HepG2 (cell line): ENCODE results near the gene LAMB3. TPM values are rescaled to one million over a fixed set of nuclear protein-coding genes. Genes with fewer than 3 reads are reported as not detected.

Experiments used
- ATAC-seq: fragments of 200-7000 bp; cut with Tn5 transposase; 3 replicates; pipeline ENCODE4 v1.9.1; 2020; ENCODE audit warnings: mild to moderate bottlenecking, moderate library complexity
- BruUV-seq: library from RNA; stranded (reverse); fragments of 400-500 nt; replicated peaks from 2 replicates; lab custom pipeline; 2021; lab: Mats Ljungman, UMichigan
- CTCF ChIA-PET: fragments of 300-600 bp; formaldehyde crosslinking; extraction: SDS; loops from one replicate; lab custom pipeline; 2021; ENCODE audit warnings: low total read pairs, inconsistent platforms, low intra/inter-chr PET ratio; lab: Yijun Ruan, JAX
- POLR2A ChIA-PET: fragments of 350-600 bp; sonication (Branson Sonifier 250); formaldehyde crosslinking; loops from one replicate; lab custom pipeline; 2020; ENCODE audit warnings: antibody characterized with exemption, inconsistent platforms; lab: Yijun Ruan, JAX
- DNase-seq: peaks from one replicate; pipeline ENCODE4 v3.0.0-alpha.2; 2015; ENCODE audit warnings: low spot score
- FAIRE-seq: peaks from 3 replicates; lab custom pipeline; 2011; peaks lifted over from hg19 to GRCh38; lab: Jason Lieb, UNC
- H2AFZ ChIP-seq: one replicate; pipeline ENCODE4 v1.6.1; 2011; ENCODE audit warnings: low read length, inconsistent platforms
- H3K27ac ChIP-seq: fragments of 300-600 bp; 3 replicates; pipeline ENCODE4 v1.8.0; 2011; ENCODE audit warnings: mixed run types, mild to moderate bottlenecking, mixed read lengths, low read length, inconsistent platforms; ENCODE audit not compliant: insufficient read depth; ENCODE audit errors: extremely low read length
- H3K27me3 ChIP-seq, 2 experiments: fragments of 200-600 bp in 1 of 2; 2 replicates in 1 of 2; 3 replicates in 1 of 2; pipeline versions ENCODE4 v1.6.0 to v1.8.0; 2011; ENCODE audit warnings: low read length in 2 of 2, mild to moderate bottlenecking in 2 of 2, moderate library complexity in 2 of 2, inconsistent platforms in 1 of 2; ENCODE audit not compliant: insufficient read depth in 2 of 2, control insufficient read depth in 1 of 2
- H3K36me3 ChIP-seq, 2 experiments: fragments of 200-600 bp in 1 of 2; replicated peaks in 1 of 2; 2 replicates in 1 of 2; 3 replicates in 1 of 2; pipeline versions ENCODE4 v1.5.1 to v1.8.0; 2011; ENCODE audit warnings: low read length in 2 of 2, inconsistent platforms in 1 of 2; ENCODE audit not compliant: insufficient read depth in 2 of 2, control insufficient read depth in 1 of 2
- H3K4me1 ChIP-seq: 2 replicates; pipeline ENCODE4 v1.5.1; 2012; ENCODE audit warnings: low read length, inconsistent platforms; ENCODE audit not compliant: insufficient read depth
- H3K4me2 ChIP-seq: 2 replicates; pipeline ENCODE4 v1.6.0; 2011; ENCODE audit warnings: low read depth, low read length, inconsistent platforms
- H3K4me3 ChIP-seq, 3 experiments: fragments of 200-600 bp in 1 of 3; sonication (generic), shearing (Covaris generic) in 1 of 3; replicated peaks in 1 of 3; 2 replicates each; pipeline ENCODE4 v1.5.1; 2011 to 2016; ENCODE audit warnings: low read length in 3 of 3, inconsistent platforms in 2 of 3, low read depth in 2 of 3, mild to moderate bottlenecking in 2 of 3, control low read depth in 1 of 3, mixed read lengths in 1 of 3; ENCODE audit not compliant: insufficient read depth in 1 of 3
- H3K79me2 ChIP-seq: one replicate; pipeline ENCODE4 v1.6.1; 2011; ENCODE audit warnings: low read length, inconsistent platforms; ENCODE audit not compliant: insufficient read depth
- H3K9ac ChIP-seq: 2 replicates; pipeline ENCODE4 v1.6.0; 2011; ENCODE audit warnings: mild to moderate bottlenecking, low read depth, low read length, inconsistent platforms; ENCODE audit not compliant: insufficient read depth
- H3K9me3 ChIP-seq: 2 replicates; pipeline ENCODE4 v1.5.1; 2012; ENCODE audit warnings: mild to moderate bottlenecking, low read length
- H4K20me1 ChIP-seq: 2 replicates; pipeline ENCODE4 v1.6.0; 2011; ENCODE audit warnings: inconsistent platforms, mild to moderate bottlenecking, low read length, moderate library complexity; ENCODE audit not compliant: insufficient read depth
- CENPT ChIP-seq: sonication (generic); formaldehyde crosslinking; IDR thresholded peaks from 2 replicates; pipeline ENCODE4 v1.8.0; 2022; ENCODE audit warnings: low read depth, mild to moderate bottlenecking, moderate library complexity, missing genetic modification reagents
- CSRNP1 ChIP-seq: sonication (generic); formaldehyde crosslinking; IDR thresholded peaks from 2 replicates; pipeline ENCODE4 v1.8.1; 2023; ENCODE audit warnings: mild to moderate bottlenecking, missing genetic modification reagents
- JUND ChIP-seq: sonication (generic); formaldehyde crosslinking; IDR thresholded peaks from 2 replicates; pipeline ENCODE4 v1.8.0; 2022; ENCODE audit warnings: mild to moderate bottlenecking, missing genetic modification reagents
- RARA ChIP-seq: IDR thresholded peaks from 2 replicates; pipeline ENCODE4 v1.6.1; 2016; ENCODE audit warnings: missing genetic modification reagents, missing compliant biosample characterization
- RCOR2 ChIP-seq: IDR thresholded peaks from 2 replicates; pipeline ENCODE4 v1.6.1; 2016; ENCODE audit warnings: missing biosample characterization, missing genetic modification reagents
- SKI ChIP-seq: fragments of 450-650 bp; IDR thresholded peaks from one replicate; pipeline ENCODE4 v1.6.1; 2018; ENCODE audit warnings: mild to moderate bottlenecking; ENCODE audit not compliant: partially characterized antibody
- SMARCE1 ChIP-seq: fragments of 450-650 bp; IDR thresholded peaks from 2 replicates; pipeline ENCODE4 v1.6.1; 2017; ENCODE audit warnings: borderline replicate concordance
- ZBTB14 ChIP-seq: sonication (generic); formaldehyde crosslinking; IDR thresholded peaks from 2 replicates; pipeline ENCODE4 v1.4.0; 2020; ENCODE audit warnings: missing genetic modification reagents
- ZNF138 ChIP-seq: sonication (generic); formaldehyde crosslinking; IDR thresholded peaks from 2 replicates; pipeline ENCODE4 v1.5.0; 2020; ENCODE audit warnings: mild to moderate bottlenecking, low read depth, missing genetic modification reagents
- ZNF30 ChIP-seq: sonication (generic); formaldehyde crosslinking; IDR thresholded peaks from 2 replicates; pipeline ENCODE4 v1.5.0; 2020; ENCODE audit warnings: mild to moderate bottlenecking, missing genetic modification reagents
- ZNF367 ChIP-seq: sonication (generic); formaldehyde crosslinking; IDR thresholded peaks from 2 replicates; pipeline ENCODE4 v1.4.0; 2020; ENCODE audit warnings: missing genetic modification reagents, borderline replicate concordance
- ZNF598 ChIP-seq: sonication (generic); formaldehyde crosslinking; IDR thresholded peaks from 2 replicates; pipeline ENCODE4 v1.5.1; 2020; ENCODE audit warnings: mild to moderate bottlenecking, missing genetic modification reagents, borderline replicate concordance
- WGBS: methylation state at CpG from one replicate; pipeline ENCODE4 v1.1.6; 2017; ENCODE audit warnings: low lambda C conversion rate; 5-methylcytosine and 5-hydroxymethylcytosine counted together
- in situ Hi-C: cut with HindIII; loops from 2 replicates; pipeline ENCODE4 v1.10.0; 2017; ENCODE audit warnings: low pct_unique_long_range_greater_than_20kb; ENCODE audit not compliant: extremely low pct_ligation_motif_present
- intact Hi-C: fragments of 100-400 bp; cut with micrococcal nuclease; formaldehyde crosslinking; loops from one replicate; pipeline ENCODE4 v1.10.0; 2022; ENCODE audit not compliant: unreplicated experiment
- polyA plus RNA-seq, 8 experiments: library from polyadenylated mRNA; depleted of rRNA in 3 of 8; stranded (reverse) in 7 of 8; unstranded in 1 of 8; fragments of >200 nt; fragmentation: Illumina TruSeq in 4 of 8; extraction: Trizol in 4 of 8; gene quantifications; 2 replicates each; pipeline versions ENCODE4 v1.2.1 to v1.2.3, GENCODE V29; 2011 to 2016; ENCODE audit warnings: low read depth in 4 of 8, missing spikeins in 1 of 8, mixed read lengths in 1 of 8; ENCODE audit not compliant: insufficient read depth in 1 of 8
- total RNA-seq, 5 experiments: library from RNA; depleted of rRNA; stranded (reverse); fragments of >200 nt; fragmentation: Illumina TruSeq; extraction: Trizol; gene quantifications; 2 replicates each; pipeline ENCODE4 v1.2.3, GENCODE V29; 2016; ENCODE audit warnings: low read depth in 1 of 5
- TF ChIP-seq, protein P1 (sequence below): sonication (generic); formaldehyde crosslinking; IDR thresholded peaks from 2 replicates; pipeline ENCODE4 v1.5.1; 2020; ENCODE audit warnings: mild to moderate bottlenecking, missing genetic modification reagents

Gene LAMB3
- total and polyA plus RNA-seq, 2 of the 13 experiments (the other 11 are each of a cell fraction or from before 2014, with no cell fraction given), result 0.18 to 0.24 TPM

GRCh38 chr1:209597499-209597898 is 54.7 kb downstream of the LAMB3 start:
- Histone ChIP-seq H3K36me3 (no peaks in the 10 kb centered on the region), H3K4me1 (no peaks in the 10 kb centered on the region), H3K4me2 (no peak overlapping the region), H3K27me3 (no peaks in the 10 kb centered on the region), H3K4me3 (no peak overlapping the region), H3K9me3 (no peaks in the 10 kb centered on the region), H2AFZ (no peak overlapping the region), H3K9ac (no peak overlapping the region), H4K20me1 (no peaks in the 10 kb centered on the region), H3K79me2 (no peaks in the 10 kb centered on the region), H3K27ac (no peak overlapping the region)
- no peak for ATAC-seq
- 0% methylated on average over 2 of the region's 2 CpGs for WGBS
- no peak for TF ChIP-seq SKI
- no peak for TF ChIP-seq SMARCE1
- TF ChIP-seq CENPT (CRISPR knock-in tag), result no peak
- TF ChIP-seq ZNF598 (CRISPR knock-in tag), result no peak
- no peak for TF ChIP-seq JUND (CRISPR knock-in tag)
- TF ChIP-seq RCOR2 (CRISPR knock-in tag), result no peak
- no peak for TF ChIP-seq ZBTB14 (CRISPR knock-in tag)
- no peak for TF ChIP-seq CSRNP1 (CRISPR knock-in tag)
- TF ChIP-seq ZNF30, result no peak
- TF ChIP-seq ZNF138, result no peak
- TF ChIP-seq, protein P1, sequence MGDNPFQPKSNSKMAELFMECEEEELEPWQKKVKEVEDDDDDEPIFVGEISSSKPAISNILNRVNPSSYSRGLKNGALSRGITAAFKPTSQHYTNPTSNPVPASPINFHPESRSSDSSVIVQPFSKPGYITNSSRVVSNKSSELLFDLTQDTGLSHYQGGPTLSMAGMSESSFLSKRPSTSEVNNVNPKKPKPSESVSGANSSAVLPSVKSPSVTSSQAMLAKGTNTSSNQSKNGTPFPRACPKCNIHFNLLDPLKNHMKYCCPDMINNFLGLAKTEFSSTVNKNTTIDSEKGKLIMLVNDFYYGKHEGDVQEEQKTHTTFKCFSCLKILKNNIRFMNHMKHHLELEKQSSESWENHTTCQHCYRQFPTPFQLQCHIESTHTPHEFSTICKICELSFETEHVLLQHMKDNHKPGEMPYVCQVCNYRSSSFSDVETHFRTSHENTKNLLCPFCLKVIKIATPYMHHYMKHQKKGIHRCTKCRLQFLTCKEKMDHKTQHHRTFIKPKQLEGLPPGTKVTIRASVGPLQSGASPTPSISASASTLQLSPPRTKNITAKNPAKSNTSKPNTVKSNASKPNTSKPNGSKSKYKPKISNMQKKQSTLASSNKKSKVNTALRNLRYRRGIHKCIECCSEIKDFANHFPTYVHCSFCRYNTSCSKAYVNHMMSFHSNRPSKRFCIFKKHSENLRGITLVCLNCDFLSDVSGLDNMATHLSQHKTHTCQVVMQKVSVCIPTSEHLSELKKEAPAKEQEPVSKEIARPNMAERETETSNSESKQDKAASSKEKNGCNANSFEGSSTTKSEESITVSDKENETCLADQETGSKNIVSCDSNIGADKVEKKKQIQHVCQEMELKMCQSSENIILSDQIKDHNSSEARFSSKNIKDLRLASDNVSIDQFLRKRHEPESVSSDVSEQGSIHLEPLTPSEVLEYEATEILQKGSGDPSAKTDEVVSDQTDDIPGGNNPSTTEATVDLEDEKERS (CRISPR knock-in tag), result no peak
- no peak for TF ChIP-seq RARA (CRISPR knock-in tag)
- no peak for TF ChIP-seq ZNF367 (CRISPR knock-in tag)
- CTCF ChIA-PET, result no interaction called here
- no peak for DNase-seq
- POLR2A ChIA-PET, result no interaction called here
- BruUV-seq, result no TSS peak
- in situ Hi-C loops, result no loop called here
- intact Hi-C loops, result no loop called here
- no peak for FAIRE-seq
